DND-41 (cell line): ENCODE data around the gene PDIA2.

ENCODE experiments used
- ATAC-seq: fragments of 200-7000 bp; cut with Tn5 transposase; 3 replicates; pipeline ENCODE4 v1.9.1; 2021; ENCODE audit warnings: low read depth; ENCODE audit not compliant: insufficient read depth
- DNase-seq: peaks from one replicate; pipeline ENCODE4 v3.0.0-alpha.2; 2020
- H2AFZ ChIP-seq: 2 replicates; pipeline ENCODE4 v1.6.0; 2012; ENCODE audit warnings: low read depth, low read length
- H3K27ac ChIP-seq: 2 replicates; pipeline ENCODE4 v1.5.1; 2012; ENCODE audit warnings: low read length, inconsistent platforms
- H3K27me3 ChIP-seq: fragments of 200-600 bp; sonication (generic); 2 replicates; pipeline ENCODE4 v1.6.0; 2012; ENCODE audit warnings: low read length, mild to moderate bottlenecking, inconsistent platforms; ENCODE audit not compliant: insufficient read depth, poor library complexity
- H3K36me3 ChIP-seq: 2 replicates; pipeline ENCODE4 v1.5.1; 2012; ENCODE audit warnings: low read length, inconsistent platforms; ENCODE audit not compliant: insufficient read depth
- H3K4me1 ChIP-seq: 2 replicates; pipeline ENCODE4 v1.5.1; 2012; ENCODE audit warnings: mild to moderate bottlenecking, low read length; ENCODE audit not compliant: insufficient read depth
- H3K4me2 ChIP-seq: 2 replicates; pipeline ENCODE4 v1.6.0; 2012; ENCODE audit warnings: mild to moderate bottlenecking, moderate library complexity, low read length, inconsistent platforms; ENCODE audit not compliant: insufficient read depth
- H3K4me3 ChIP-seq, 2 experiments: fragments of 200-600 bp in 1 of 2; shearing (Covaris generic) in 1 of 2; 2 replicates each; pipeline ENCODE4 v1.5.1; 2012 to 2016; ENCODE audit warnings: inconsistent platforms in 2 of 2, low read length in 2 of 2, mild to moderate bottlenecking in 2 of 2, low read depth in 1 of 2, moderate library complexity in 1 of 2
- H3K79me2 ChIP-seq: 2 replicates; pipeline ENCODE4 v1.6.0; 2012; ENCODE audit warnings: low read length, inconsistent platforms; ENCODE audit not compliant: insufficient read depth
- H3K9ac ChIP-seq: 2 replicates; pipeline ENCODE4 v1.6.0; 2012; ENCODE audit warnings: low read depth, mild to moderate bottlenecking, inconsistent platforms, low read length, moderate library complexity
- H3K9me3 ChIP-seq: 2 replicates; pipeline ENCODE4 v1.5.1; 2012; ENCODE audit warnings: low read length, moderate library complexity, mild to moderate bottlenecking, inconsistent platforms; ENCODE audit not compliant: insufficient read depth, severe bottlenecking
- H4K20me1 ChIP-seq: 2 replicates; pipeline ENCODE4 v1.6.0; 2012; ENCODE audit warnings: low read length; ENCODE audit not compliant: insufficient read depth
- EZH2 ChIP-seq: IDR thresholded peaks from 3 replicates; pipeline ENCODE4 v1.6.1; 2012; ENCODE audit warnings: borderline replicate concordance, low read depth, mild to moderate bottlenecking, moderate library complexity, low read length, inconsistent platforms; ENCODE audit not compliant: severe bottlenecking
- TF ChIP-seq, protein P1 (sequence below): IDR thresholded peaks from 2 replicates; pipeline ENCODE4 v1.5.1; 2012; ENCODE audit warnings: borderline replicate concordance, low read length, moderate library complexity, mild to moderate bottlenecking; ENCODE audit not compliant: poor library complexity, severe bottlenecking; ENCODE audit errors: extremely low read depth

Gene PDIA2

DNA sequence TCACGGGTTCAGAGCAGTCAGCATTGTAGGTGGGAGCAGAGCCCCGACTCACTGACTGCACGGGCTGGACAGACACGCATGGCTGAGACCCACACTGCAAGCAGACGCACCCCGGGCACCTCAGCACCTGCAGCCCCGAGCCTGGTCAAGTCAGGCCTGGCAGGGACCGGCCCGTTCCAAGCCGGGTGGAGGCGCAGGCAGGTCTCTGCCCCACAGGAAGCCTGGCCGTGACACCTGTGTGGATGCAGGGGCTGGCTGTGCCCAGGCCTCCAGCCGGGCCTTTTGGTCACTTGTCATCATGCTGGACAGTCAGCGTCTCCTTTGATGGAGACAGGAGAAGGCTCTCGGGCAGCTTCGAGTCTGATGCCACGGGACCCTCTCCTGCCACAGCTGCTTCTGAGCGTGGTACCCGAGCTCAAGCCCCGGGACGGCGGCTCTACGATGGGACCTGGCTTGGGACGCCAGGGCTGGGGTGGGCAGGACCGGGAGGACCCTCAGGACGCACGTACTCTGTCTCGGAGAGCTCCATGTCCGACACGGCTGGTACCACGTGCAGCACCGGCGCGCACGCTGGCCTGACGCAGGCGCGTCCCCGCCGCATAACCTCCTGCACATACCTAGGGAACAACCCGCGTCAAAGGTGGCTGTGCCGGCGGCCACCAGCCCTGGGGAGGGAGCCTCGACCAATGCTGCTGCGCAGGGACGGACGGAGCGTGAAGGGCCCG is 7.9 kb downstream of the PDIA2 start:
- no peak overlapping the region for H2AFZ ChIP-seq
- no peak for ATAC-seq
- H3K79me2 ChIP-seq, result no peaks in the 10 kb centered on the region
- H3K4me1 ChIP-seq, result no peaks in the 10 kb centered on the region
- no peak overlapping the region for H3K4me2 ChIP-seq
- no peak overlapping the region for H3K9ac ChIP-seq
- no peaks in the 10 kb centered on the region for H3K9me3 ChIP-seq
- H3K4me3 ChIP-seq, result no peak overlapping the region
- DNase-seq, result no peak
- H3K27me3 ChIP-seq, result no peaks in the 10 kb centered on the region
- peaks cover 76% of the 10 kb centered on the region for H3K36me3 ChIP-seq
- TF ChIP-seq EZH2, result no peak
- TF ChIP-seq, protein P1, sequence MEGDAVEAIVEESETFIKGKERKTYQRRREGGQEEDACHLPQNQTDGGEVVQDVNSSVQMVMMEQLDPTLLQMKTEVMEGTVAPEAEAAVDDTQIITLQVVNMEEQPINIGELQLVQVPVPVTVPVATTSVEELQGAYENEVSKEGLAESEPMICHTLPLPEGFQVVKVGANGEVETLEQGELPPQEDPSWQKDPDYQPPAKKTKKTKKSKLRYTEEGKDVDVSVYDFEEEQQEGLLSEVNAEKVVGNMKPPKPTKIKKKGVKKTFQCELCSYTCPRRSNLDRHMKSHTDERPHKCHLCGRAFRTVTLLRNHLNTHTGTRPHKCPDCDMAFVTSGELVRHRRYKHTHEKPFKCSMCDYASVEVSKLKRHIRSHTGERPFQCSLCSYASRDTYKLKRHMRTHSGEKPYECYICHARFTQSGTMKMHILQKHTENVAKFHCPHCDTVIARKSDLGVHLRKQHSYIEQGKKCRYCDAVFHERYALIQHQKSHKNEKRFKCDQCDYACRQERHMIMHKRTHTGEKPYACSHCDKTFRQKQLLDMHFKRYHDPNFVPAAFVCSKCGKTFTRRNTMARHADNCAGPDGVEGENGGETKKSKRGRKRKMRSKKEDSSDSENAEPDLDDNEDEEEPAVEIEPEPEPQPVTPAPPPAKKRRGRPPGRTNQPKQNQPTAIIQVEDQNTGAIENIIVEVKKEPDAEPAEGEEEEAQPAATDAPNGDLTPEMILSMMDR, result no peak
- no peak overlapping the region for H3K27ac ChIP-seq
- H4K20me1 ChIP-seq, result peaks cover 24% of the 10 kb centered on the region; the same call in 1 of the 2 replicates

DNA sequence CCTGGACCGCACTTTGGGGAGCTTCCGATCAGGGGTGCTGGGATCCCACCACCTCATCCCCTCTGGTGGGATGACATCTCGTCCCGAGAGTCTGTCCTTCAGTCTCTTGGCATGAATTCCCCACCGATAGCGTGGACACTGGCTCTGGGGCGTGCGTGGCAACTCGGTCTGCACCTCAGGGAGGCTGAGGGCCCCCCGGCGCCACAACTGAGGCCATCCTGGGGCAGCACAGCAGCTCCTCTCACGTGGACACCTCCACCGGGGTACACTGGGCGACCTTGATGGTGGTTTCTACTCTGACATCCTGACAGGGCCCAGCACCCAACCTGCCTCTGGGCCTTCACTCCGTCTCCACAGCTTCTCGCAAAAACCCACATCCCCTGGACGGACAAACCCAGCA is 8.6 kb downstream of the PDIA2 start:
- Histone ChIP-seq H3K36me3 (peaks cover 79% of the 10 kb centered on the region), H4K20me1 (peaks cover 24% of the 10 kb centered on the region; the same call in 1 of the 2 replicates), H2AFZ (no peak overlapping the region), H3K27me3 (no peaks in the 10 kb centered on the region), H3K4me2 (no peak overlapping the region), H3K27ac (no peak overlapping the region), H3K4me1 (no peaks in the 10 kb centered on the region), H3K4me3 (no peak overlapping the region), H3K9ac (no peak overlapping the region), H3K79me2 (no peaks in the 10 kb centered on the region), H3K9me3 (no peaks in the 10 kb centered on the region)
- TF ChIP-seq, protein P1, result no peak
- TF ChIP-seq EZH2, result no peak
- ATAC-seq, result no peak
- DNase-seq, result no peak

DNA sequence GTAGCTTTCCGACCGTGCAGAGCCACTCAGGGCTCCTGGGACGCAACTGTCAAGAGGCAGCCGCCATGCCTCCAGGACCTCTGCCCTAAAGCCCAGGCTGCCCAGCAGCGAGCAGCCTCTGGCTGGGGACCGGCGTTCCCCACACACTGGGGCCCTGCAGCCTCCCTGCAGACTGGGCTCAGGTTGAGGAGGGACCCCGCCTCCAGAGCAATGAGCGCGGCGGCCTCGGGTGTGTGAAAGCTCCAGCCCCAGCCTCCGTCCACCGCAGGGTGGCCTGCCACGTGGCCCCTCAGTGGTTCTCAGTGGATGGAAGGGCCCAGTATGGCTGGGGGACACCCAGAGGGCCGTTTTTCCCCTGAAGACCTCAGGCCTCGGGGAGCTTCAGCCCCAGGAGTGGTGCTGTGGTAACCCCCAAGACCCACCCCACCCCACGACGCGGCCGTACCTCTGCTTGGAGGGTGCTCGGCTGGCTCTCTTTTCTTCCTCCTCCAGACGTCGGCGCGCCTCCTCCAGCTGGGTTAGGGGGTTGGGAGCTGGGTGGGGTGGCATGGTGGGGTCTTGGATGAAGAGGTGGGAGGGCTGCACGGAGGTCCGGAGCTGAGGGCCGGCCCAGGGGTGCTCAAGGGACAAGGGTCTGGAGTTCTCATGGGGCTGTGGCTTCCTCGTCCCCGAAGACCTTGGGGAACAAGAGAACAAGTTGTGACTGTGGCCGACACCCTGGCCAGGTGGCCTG is 10.2 kb downstream of the PDIA2 start:
- peaks cover 76% of the 10 kb centered on the region for H3K36me3 ChIP-seq

More for the DNA sequence above, 10.2 kb downstream of the PDIA2 start:
- Histone ChIP-seq H3K27me3 (no peaks in the 10 kb centered on the region), H3K9me3 (no peaks in the 10 kb centered on the region), H3K27ac (no peak overlapping the region), H3K9ac (no peak overlapping the region), H4K20me1 (peaks cover 28% of the 10 kb centered on the region; the same call in 1 of the 2 replicates), H3K79me2 (no peaks in the 10 kb centered on the region), H3K4me2 (no peak overlapping the region), H2AFZ (no peak overlapping the region), H3K4me3 (no peak overlapping the region), H3K4me1 (no peaks in the 10 kb centered on the region)
- ATAC-seq (no peak), DNase-seq (no peak)
- no peak for TF ChIP-seq EZH2
- TF ChIP-seq, protein P1, result no peak
